Testis (tissue), 2 donors: ENCODE measurements around the gene KCNN2.

ENCODE experiments used
- POLR2A ChIP-seq: fragments of 450-650 bp; IDR thresholded peaks from one replicate; pipeline ENCODE4 v1.6.1; 2017; ENCODE audit warnings: antibody characterized with exemption, mild to moderate bottlenecking, moderate library complexity
- TF ChIP-seq, protein P1 (sequence below), 3 experiments: fragments of 450-650 bp in 2 of 3; fragments of 200-600 bp in 1 of 3; sonication (generic) in 1 of 3; IDR thresholded peaks; one replicate each; pipeline ENCODE4 v1.5.1; 2016 to 2019; ENCODE audit warnings: antibody characterized with exemption in 3 of 3, mild to moderate bottlenecking in 2 of 3, moderate library complexity in 1 of 3

DNA sequence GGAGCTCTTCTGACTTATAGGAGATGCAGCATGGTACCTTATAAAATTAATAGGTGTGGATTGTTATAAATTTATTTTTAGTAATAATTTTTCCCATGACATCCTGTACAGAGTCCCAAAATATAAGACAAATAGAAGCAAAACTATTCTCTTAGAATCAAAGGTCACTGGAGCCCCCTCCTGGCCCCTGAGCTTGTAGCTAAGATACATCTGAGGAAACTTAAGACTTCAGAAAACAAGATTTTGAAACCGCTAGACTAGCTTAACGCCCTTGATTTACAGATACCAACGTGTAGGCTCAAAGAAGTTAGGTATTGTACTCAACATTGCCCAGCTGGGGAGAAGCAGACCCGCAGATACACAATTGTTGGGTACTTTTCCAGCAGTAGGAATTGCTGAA, 45.7 kb upstream of the KCNN2 start:
- TF ChIP-seq, protein P1, sequence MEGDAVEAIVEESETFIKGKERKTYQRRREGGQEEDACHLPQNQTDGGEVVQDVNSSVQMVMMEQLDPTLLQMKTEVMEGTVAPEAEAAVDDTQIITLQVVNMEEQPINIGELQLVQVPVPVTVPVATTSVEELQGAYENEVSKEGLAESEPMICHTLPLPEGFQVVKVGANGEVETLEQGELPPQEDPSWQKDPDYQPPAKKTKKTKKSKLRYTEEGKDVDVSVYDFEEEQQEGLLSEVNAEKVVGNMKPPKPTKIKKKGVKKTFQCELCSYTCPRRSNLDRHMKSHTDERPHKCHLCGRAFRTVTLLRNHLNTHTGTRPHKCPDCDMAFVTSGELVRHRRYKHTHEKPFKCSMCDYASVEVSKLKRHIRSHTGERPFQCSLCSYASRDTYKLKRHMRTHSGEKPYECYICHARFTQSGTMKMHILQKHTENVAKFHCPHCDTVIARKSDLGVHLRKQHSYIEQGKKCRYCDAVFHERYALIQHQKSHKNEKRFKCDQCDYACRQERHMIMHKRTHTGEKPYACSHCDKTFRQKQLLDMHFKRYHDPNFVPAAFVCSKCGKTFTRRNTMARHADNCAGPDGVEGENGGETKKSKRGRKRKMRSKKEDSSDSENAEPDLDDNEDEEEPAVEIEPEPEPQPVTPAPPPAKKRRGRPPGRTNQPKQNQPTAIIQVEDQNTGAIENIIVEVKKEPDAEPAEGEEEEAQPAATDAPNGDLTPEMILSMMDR (IDR thresholded peaks at IDR 0.05) = no peak
- no peak for TF ChIP-seq POLR2A
